Thoracic aorta (tissue), 2 donors: ENCODE results near the gene AP2A1. TPM values are rescaled to one million over a fixed set of nuclear protein-coding genes. Genes with fewer than 3 reads are reported as not detected.

Source experiments
- ATAC-seq: fragments of 150-250 bp; one replicate; pipeline ENCODE4 v1.8.0; 2017; ENCODE audit warnings: low read depth; ENCODE audit not compliant: insufficient number of reproducible peaks, low FRiP score
- DNase-seq: peaks from one replicate; pipeline ENCODE4 v3.0.0-alpha.2; 2020; ENCODE audit warnings: low spot score
- H3K27ac ChIP-seq, 2 donors: fragments of 200-600 bp; sonication (generic); 1 replicate in 1 of 2; 2 replicates in 1 of 2; pipeline ENCODE4 v1.5.1; 2016; ENCODE audit warnings: mild to moderate bottlenecking in 2 of 2, moderate library complexity in 2 of 2
- H3K27me3 ChIP-seq: fragments of 200-600 bp; sonication (generic); replicated peaks from 2 replicates; pipeline ENCODE4 v1.6.0; 2016; ENCODE audit warnings: mild to moderate bottlenecking; ENCODE audit not compliant: insufficient read depth
- H3K36me3 ChIP-seq: fragments of 200-600 bp; sonication (generic); one replicate; pipeline ENCODE4 v1.5.1; 2016
- H3K4me1 ChIP-seq, 2 donors: fragments of 200-600 bp; sonication (generic); 1 replicate in 1 of 2; 2 replicates in 1 of 2; pipeline versions ENCODE4 v1.5.1 to v1.6.0; 2016; ENCODE audit warnings: low read depth in 2 of 2, mild to moderate bottlenecking in 1 of 2; ENCODE audit not compliant: control insufficient read depth in 1 of 2
- H3K4me3 ChIP-seq: fragments of 200-600 bp; sonication (generic); 2 replicates; pipeline ENCODE4 v1.5.1; 2016; ENCODE audit warnings: mild to moderate bottlenecking
- H3K9me3 ChIP-seq: fragments of 200-600 bp; sonication (generic); 2 replicates; pipeline ENCODE4 v1.5.1; 2016
- CTCF ChIP-seq: fragments of 200-600 bp; sonication (generic); IDR thresholded peaks from one replicate; pipeline ENCODE4 v1.5.1; 2019; ENCODE audit warnings: antibody characterized with exemption
- total RNA-seq, 2 donors: library from RNA; depleted of rRNA; stranded (reverse); fragments of >200 nt; gene quantifications; one replicate each; pipeline versions ENCODE4 v1.1.0 to v1.2.3, GENCODE V29; 2016

Gene AP2A1
- total RNA-seq, 2 donors from 2014 or later: 81.1 to 89.7 TPM

GRCh38 chr19:49851456-49852259, 84.9 kb downstream of the AP2A1 start:
- H3K27me3 ChIP-seq: no peaks in the 10 kb centered on the region
- H3K4me1 ChIP-seq: peaks cover 10 to 32% of the 10 kb centered on the region in 2 donors
- no peak for DNase-seq
- peaks cover 14% of the 10 kb centered on the region for H3K36me3 ChIP-seq
- ATAC-seq: no peak
- peak overlapping the region; percentile 86 for H3K4me3 ChIP-seq
- no peaks in the 10 kb centered on the region for H3K9me3 ChIP-seq
- no peak for TF ChIP-seq CTCF
- peak overlapping the region; percentile 94 to 97 for H3K27ac ChIP-seq

GRCh38 chr19:49852631-49853126, 85.9 kb downstream of the AP2A1 start:
- Histone ChIP-seq H3K27ac (no peak overlapping the region), H3K4me1 (peaks cover 10 to 32% of the 10 kb centered on the region in 2 donors), H3K27me3 (no peaks in the 10 kb centered on the region), H3K36me3 (peaks cover 24% of the 10 kb centered on the region), H3K4me3 (peak overlapping the region; percentile 86), H3K9me3 (no peaks in the 10 kb centered on the region)
- no peak for TF ChIP-seq CTCF
- ATAC-seq (no peak), DNase-seq (no peak)

GRCh38 chr19:49853852-49854377, 87.1 kb downstream of the AP2A1 start:
- no peaks in the 10 kb centered on the region for H3K9me3 ChIP-seq
- no peaks in the 10 kb centered on the region for H3K27me3 ChIP-seq
- no peak overlapping the region for H3K27ac ChIP-seq
- no peak for ATAC-seq
- H3K4me1 ChIP-seq: peaks cover 10 to 32% of the 10 kb centered on the region in 2 donors
- TF ChIP-seq CTCF: no peak
- H3K4me3 ChIP-seq: no peak overlapping the region
- peaks cover 35% of the 10 kb centered on the region for H3K36me3 ChIP-seq
- DNase-seq: no peak

- ATAC-seq: no peak
- no peaks in the 10 kb centered on the region for H3K9me3 ChIP-seq
- DNase-seq: no peak
- no peak overlapping the region for H3K4me3 ChIP-seq
- peaks cover 39% of the 10 kb centered on the region for H3K36me3 ChIP-seq
- no peak overlapping the region for H3K27ac ChIP-seq
- no peaks in the 10 kb centered on the region for H3K27me3 ChIP-seq
- no peak for TF ChIP-seq CTCF
- H3K4me1 ChIP-seq: peaks cover 10 to 32% of the 10 kb centered on the region in 2 donors
These were observed 87.8 kb downstream of the AP2A1 start for GRCh38 chr19:49854378-49855263.

- no peak for ATAC-seq
- Histone ChIP-seq H3K9me3 (no peaks in the 10 kb centered on the region), H3K4me3 (no peak overlapping the region), H3K27me3 (no peaks in the 10 kb centered on the region), H3K27ac (no peak overlapping the region), H3K4me1 (peaks cover 7 to 28% of the 10 kb centered on the region in 2 donors), H3K36me3 (peaks cover 41% of the 10 kb centered on the region)
- no peak for TF ChIP-seq CTCF
- DNase-seq: no peak
These were observed 88.5 kb downstream of the AP2A1 start for GRCh38 chr19:49855277-49855675.
